Sigmoid colon (tissue), 3 donors: ENCODE results near the gene TRPV5.

Experiments
- POLR2A ChIP-seq, 2 donors: fragments of 450-650 bp; IDR thresholded peaks; one replicate each; pipeline ENCODE4 v1.6.1; 2016; ENCODE audit warnings: antibody characterized with exemption in 2 of 2, mild to moderate bottlenecking in 2 of 2, moderate library complexity in 2 of 2
- TF ChIP-seq, protein P1 (sequence below), 4 experiments: fragments of 450-650 bp in 3 of 4; fragments of 200-600 bp in 1 of 4; IDR thresholded peaks; one replicate each; pipeline ENCODE4 v1.5.1; 2016 to 2019; ENCODE audit warnings: antibody characterized with exemption in 4 of 4, mild to moderate bottlenecking in 3 of 4, moderate library complexity in 2 of 4

- TF ChIP-seq, protein P1, sequence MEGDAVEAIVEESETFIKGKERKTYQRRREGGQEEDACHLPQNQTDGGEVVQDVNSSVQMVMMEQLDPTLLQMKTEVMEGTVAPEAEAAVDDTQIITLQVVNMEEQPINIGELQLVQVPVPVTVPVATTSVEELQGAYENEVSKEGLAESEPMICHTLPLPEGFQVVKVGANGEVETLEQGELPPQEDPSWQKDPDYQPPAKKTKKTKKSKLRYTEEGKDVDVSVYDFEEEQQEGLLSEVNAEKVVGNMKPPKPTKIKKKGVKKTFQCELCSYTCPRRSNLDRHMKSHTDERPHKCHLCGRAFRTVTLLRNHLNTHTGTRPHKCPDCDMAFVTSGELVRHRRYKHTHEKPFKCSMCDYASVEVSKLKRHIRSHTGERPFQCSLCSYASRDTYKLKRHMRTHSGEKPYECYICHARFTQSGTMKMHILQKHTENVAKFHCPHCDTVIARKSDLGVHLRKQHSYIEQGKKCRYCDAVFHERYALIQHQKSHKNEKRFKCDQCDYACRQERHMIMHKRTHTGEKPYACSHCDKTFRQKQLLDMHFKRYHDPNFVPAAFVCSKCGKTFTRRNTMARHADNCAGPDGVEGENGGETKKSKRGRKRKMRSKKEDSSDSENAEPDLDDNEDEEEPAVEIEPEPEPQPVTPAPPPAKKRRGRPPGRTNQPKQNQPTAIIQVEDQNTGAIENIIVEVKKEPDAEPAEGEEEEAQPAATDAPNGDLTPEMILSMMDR (IDR thresholded peaks at IDR 0.05): no peak
- no peak for TF ChIP-seq POLR2A (IDR thresholded peaks at IDR 0.05)
These were observed 58.7 kb downstream of the TRPV5 start for GRCh38 chr7:142874837-142875236.
